Choroid plexus epithelial cell (primary cell): ENCODE results near the gene SCN2B.
A peak's percentile ranks its signal among the peaks of the same experiment; 100 is the strongest.

Source experiments
- DNase-seq: peaks from one replicate; pipeline ENCODE4 v3.0.0-alpha.2; 2010; ENCODE audit warnings: low read depth
- H3K4me3 ChIP-seq: 2 replicates; pipeline ENCODE4 v1.5.1; 2011; ENCODE audit warnings: low read depth, mild to moderate bottlenecking, control low read depth, low read length, moderate library complexity
- CTCF ChIP-seq: conservative IDR thresholded peaks from 2 replicates; pipeline ENCODE4 v1.5.1; 2011; ENCODE audit warnings: low read depth, mild to moderate bottlenecking, control low read depth, inconsistent platforms, low read length, moderate library complexity

Gene SCN2B

DNA sequence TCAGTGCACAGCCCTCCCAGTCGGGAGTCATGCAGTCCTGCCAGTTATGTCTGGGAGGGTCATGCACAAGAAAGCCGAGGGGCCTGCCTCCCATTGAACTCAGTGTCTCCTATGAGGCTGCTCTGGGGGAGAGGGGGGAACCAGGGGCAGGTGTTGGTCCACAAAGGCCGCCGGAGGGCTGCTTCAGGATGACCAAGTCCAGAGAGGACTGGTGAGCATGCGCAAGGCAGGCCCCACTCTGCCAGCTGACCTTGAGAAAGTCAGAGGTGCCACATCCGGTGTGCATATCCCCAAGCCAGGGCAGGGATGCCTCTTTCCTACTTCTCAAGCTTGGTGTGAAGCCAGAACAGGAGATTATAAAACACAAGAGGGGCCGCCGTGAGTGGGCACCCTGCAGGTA lies 28.2 kb downstream of the SCN2B start:
- no peak for DNase-seq
- TF ChIP-seq CTCF, result no peak
- H3K4me3 ChIP-seq, result no peak overlapping the region

GRCh38 chr11:118147502-118147901 lies 28.9 kb downstream of the SCN2B start:
- DNase-seq, result no peak
- TF ChIP-seq CTCF, result no peak
- H3K4me3 ChIP-seq, result no peak overlapping the region

GRCh38 chr11:118146554-118146953 lies 29.9 kb downstream of the SCN2B start:
- no peak for DNase-seq
- no peak overlapping the region for H3K4me3 ChIP-seq
- no peak for TF ChIP-seq CTCF

DNA sequence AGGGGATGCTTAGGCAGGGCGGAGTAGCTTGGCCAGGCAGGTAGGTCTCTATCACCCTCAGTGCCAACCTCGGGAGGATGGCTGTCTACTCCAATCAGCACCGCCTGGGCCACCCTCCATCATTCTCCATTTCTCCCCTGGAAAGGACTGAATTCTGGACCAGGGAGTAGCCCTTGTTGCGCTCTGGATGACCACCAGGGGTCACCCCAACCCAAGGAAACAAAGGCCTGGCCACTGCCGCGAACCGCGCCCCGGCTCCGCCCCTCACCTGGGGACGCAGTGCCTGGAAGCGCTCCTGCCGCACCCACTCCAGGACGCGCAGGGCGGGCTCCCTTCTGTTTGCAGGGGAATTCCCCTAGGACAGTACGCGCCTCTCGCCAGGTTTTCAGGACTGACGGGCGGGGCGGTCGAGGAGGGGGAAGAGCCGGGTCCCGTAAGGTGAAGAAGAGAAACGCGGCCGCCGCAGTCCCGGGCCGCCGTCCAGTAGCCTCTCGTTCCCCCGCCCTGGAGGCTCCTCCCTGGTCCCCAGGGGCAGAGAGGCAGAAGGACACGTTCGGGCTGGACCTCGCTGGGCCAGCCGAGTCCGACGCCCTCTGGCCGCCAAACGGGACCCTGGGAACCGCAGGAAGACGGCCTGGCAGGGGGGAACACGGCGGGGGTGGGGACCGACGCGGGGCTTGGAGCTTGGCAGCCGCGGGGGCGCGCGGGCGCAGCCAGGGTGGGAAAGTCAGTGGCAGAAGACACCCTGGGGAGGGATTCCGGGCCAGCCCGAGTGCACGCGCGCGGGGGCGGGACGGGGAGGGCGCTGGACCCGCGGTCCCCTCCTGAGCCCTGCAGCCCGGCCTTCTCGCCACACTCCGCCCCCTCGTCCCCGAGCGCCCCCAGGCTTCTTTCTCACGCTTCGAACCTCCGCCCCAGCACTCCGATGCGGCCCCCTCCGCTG lies 30.9 kb downstream of the SCN2B start:
- H3K4me3 ChIP-seq, result peak overlapping the region; percentile 55
- TF ChIP-seq CTCF, result peak; percentile 90
- DNase-seq, result peak; percentile 66

DNA sequence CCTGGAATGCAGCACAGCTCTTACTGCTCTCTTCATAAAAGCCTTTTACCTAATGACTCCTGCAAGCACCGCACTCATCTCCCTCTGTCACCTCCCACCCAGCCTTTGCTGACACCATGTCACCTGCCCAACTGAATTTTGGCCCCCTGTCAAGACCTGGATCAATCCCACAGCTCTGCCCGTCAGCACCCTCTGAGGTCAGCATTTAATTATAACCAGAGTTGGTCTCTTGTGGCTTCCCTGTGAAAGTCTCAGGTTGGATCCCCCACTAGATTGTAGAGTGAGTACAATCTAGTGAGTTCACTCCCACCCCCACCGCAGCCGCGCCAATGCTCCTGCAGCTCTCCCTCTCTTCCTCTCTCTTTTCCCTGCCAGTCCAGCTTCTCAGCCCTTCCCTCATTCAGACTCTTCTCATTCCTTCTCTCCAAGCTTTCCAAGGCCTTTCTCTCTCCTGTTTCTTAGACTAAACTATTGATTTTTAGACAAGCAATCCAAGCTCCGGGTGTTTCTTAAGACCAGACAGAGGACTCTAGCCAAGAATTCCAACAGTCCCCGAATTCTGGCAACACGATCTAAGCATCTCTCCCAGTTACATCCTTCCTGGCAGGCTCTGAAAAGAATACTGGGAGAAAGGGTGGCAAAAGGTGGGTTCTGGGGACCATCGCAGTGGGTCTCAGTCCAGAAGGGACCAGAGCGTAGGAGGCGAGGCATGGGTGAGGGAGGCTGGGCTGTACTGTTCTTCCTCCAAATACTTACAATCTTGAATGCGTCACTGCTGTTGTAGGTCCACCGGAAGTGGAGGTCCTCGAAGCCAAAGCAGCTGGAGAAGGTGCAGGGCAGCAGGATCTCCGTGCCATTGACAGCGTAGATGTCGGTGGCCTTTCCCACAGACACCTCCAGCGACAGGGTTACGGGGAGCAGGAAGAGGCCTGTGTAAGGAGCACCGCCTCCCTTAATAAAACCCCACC lies 31.9 kb downstream of the SCN2B start:
- TF ChIP-seq CTCF, result no peak
- no peak overlapping the region for H3K4me3 ChIP-seq
- no peak for DNase-seq

DNA sequence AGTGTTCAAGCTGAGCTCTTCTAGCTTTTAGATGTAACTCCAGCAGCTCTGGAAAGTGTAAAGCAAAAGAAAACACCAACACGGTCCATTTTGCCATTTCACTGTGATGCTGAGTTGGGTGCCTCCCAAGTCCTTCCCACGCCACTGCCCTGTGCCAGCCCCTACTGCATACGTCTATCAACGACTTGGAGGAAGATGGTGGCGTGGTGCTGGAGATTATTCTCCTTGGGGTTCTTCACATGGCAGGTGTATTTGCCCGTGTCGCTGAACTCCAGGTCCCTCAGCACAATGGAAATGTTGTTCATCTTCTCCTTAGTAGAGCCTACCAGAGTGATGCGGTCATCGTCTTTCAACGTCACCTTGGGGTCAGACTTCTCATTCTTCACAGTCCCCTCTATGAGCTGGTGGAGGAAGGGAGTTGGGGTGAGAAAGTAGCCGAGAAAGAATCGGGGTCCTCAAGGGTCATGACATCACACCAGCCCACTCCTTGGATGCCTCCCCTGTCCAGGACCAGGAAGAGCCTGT lies 32.7 kb downstream of the SCN2B start:
- H3K4me3 ChIP-seq, result no peak overlapping the region
- no peak for TF ChIP-seq CTCF
- no peak for DNase-seq
